SIG-M5 treated with dmso at 0.1 percent for 504 hours (cell line): ENCODE results near the gene SELENOK.
A peak's percentile ranks its signal among the peaks of the same experiment; 100 is the strongest.

ENCODE experiments used
- DNase-seq: peaks from one replicate; lab custom pipeline; 2025; ENCODE audit not compliant: unreplicated experiment; lab: John Stamatoyannopoulos, UW

Gene SELENOK

DNA sequence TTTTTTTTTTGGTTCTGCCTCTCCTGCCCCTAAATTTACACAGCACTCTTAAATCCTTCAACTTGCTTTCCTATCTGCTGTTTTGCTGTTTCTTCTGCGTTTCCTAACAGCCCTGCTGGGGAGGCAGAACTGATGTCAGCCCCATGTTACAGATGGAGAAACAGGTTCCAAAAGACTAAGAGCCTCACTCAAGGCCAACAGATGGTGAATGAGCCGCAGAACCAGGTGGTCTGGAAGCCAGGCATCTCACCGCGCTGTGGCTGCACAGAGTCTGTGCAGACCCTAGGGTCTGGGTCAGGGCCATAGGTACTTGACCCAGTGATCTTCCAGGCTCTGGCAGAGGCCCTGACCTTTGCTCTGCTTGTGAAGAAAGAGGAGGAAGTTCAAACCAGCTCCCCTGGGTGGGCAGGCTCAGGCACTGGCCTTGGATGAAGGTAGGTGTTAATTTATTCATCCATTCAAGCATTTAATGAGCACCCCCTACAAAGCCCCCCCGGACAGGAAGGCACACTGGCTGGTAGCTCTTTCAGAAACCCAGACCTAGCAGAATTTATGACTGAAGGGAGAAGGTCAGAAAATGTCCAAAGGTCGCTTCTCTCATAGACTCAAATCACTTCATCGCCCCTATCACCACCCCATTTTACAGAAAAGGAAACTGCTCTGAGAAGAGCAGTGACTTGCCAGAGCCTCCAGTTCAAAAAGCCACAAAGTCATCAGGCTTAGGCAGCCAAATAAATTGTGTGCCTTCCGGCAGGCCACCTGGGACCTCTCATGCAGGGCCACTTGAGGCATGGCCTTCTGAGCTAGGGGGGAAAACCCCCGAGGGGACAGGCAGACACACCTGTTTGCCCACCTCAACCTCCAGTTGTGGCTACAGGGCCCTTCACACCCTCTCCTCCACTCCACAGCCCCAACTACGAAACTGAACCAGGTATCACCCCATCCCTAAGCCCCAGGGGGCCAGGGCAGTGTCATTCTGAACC, 48.2 kb downstream of the SELENOK start:
- no peak for DNase-seq

DNA sequence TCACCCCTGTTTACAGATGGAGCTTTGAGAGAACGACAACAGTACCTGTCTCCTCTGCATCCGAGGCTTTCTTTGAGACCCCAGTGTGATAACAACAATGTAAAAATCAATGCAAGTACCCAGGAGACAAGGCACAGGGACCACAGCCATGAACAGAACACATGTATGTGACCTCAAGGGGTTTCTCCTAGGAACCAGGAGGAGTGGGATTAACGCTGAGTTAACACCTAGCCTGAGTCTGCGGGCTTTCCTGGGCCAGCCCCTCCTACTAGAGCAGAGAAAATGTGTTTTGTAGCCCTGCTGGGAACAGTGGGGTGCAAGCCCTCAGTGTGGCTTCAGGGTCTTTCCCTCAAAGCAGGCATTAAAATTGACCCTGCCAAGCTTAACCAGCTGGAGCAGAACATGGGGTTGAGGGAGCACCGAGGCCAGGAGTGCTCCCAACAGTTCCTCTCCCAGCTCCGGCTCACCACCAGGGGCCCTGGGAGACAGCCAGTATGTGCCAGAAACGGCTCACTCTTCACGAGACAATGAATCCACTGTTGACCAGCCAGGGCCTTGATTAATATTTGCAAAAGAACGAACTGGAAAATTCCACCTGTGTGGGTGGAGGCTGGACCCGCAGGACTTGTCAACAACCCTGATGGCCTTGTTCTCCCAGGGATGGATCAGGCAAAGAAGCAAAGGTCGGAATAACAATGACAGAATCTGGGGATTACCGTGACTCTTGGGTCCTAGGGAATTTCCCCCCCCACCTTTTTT, 49.0 kb downstream of the SELENOK start:
- DNase-seq, result no peak

DNA sequence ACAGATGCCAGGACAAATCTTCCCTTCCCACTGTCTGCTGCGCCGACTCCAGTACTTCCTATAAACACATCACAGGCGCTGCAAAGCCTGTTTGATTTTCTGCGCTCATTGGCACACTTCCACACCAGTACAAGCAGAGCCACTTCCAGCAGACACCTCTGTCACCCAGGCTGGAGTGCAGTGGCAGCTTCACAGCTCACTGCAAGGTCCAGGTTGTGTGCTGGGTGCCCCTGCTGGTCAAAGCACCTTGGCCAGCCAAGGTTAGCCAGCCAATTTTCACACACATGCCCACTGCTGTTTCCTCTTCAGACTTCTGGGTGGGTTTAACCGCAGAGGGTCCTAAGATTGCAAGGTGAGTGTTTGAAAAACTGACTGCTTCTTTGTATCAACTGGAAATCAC, 50.4 kb downstream of the SELENOK start:
- no peak for DNase-seq

- DNase-seq, result no peak
These were observed 54.3 kb downstream of the SELENOK start for GRCh38 chr3:53837331-53837730.

GRCh38 chr3:53836084-53836872, 55.4 kb downstream of the SELENOK start:
- no peak for DNase-seq

GRCh38 chr3:53835257-53835656, 56.4 kb downstream of the SELENOK start:
- DNase-seq, result no peak

GRCh38 chr3:53834429-53835095, 57.1 kb downstream of the SELENOK start:
- DNase-seq, result peak; percentile 94
